SHP77 (cell line): ENCODE data around the gene TCEA2.
"Not testable (repeated sequence)": the region's sequence is repeated elsewhere in the genome, so short reads cannot be mapped to it uniquely, and the experiment has no call there.

Experiments used
- DNase-seq, 2 experiments: peaks; one replicate each; lab custom pipeline; 2025; lab: John Stamatoyannopoulos, UW

TCEA2 gene

DNA sequence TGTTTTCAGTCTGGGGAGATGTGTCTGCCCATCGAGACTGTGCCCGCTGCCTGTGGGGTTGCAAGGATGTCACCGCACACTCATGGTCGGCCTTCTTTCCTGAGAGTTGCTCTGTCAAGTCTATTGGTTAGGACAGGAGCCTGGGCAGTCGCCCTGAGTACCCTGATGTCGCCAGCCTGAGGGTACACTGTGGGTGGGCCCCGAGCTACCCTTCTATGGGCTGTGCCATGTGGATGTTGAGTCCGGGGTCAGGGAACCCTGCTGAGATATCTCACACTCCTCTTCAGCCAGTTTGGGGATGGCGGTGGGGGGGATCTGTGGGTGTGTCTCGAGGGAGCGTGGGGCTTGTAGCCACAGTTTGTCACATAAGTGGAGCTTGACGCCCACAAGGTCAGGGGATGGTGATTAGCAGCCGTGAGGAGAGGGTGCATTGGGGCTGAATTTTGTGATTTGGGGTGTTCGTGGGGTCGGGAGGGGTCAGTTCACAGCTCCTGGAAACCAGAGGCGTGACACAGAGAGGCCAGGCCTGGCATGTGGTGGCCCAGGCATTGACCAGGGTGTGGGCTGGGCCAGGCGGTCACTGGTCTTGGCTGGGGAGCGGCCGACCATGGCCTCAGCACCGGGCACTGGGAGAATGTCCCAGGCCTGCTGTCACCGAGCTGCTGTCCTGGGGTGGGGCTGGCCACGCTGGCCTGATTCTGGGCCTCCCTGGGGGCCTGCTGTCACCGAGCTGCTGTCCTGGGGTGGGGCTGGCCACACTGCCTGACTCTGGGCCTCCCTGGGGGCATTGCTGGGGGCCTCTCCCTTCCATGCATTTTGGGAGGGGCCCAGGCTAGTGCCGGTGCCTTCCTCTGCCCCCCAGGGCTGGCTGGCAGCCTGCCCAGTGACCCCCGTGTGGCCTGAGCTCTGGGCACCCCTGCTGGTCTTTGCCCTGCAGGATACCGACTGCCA, 46.0 kb downstream of the TCEA2 start:
- no peak for DNase-seq

GRCh38 chr20:64109831-64110391, 46.9 kb downstream of the TCEA2 start:
- DNase-seq = no peak

DNA sequence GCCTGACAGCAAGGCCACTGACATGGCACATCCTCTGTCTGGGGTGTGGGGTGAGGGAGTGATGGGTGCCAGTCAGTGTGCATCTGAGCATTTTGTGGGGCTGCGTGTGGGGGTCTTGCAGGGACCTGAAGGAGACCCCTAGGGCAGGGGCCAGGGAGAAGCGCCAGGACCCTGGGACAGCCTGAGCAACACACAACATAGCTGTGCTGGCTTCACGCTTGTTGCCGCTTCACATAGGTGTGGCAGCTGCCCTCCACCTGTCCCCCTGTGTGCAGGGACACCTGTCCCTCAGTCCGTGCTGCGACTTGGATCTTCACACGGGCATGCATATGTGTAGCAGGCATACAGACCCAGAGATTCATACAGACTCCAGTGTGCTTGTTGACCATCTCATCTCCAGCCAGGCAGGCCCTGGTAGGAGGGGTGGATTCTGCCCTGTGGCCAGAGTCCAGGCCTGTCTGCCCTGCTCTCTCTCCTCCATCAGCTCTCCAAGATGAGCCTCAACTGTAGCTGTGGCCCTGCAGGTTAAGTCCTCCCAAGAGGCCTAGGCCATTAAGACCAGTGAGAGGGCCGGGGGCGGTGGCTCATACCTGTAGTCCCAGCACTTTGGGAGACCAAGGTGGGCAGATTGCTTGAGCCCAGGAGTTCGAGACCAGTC, 47.5 kb downstream of the TCEA2 start:
- no peak for DNase-seq

DNA sequence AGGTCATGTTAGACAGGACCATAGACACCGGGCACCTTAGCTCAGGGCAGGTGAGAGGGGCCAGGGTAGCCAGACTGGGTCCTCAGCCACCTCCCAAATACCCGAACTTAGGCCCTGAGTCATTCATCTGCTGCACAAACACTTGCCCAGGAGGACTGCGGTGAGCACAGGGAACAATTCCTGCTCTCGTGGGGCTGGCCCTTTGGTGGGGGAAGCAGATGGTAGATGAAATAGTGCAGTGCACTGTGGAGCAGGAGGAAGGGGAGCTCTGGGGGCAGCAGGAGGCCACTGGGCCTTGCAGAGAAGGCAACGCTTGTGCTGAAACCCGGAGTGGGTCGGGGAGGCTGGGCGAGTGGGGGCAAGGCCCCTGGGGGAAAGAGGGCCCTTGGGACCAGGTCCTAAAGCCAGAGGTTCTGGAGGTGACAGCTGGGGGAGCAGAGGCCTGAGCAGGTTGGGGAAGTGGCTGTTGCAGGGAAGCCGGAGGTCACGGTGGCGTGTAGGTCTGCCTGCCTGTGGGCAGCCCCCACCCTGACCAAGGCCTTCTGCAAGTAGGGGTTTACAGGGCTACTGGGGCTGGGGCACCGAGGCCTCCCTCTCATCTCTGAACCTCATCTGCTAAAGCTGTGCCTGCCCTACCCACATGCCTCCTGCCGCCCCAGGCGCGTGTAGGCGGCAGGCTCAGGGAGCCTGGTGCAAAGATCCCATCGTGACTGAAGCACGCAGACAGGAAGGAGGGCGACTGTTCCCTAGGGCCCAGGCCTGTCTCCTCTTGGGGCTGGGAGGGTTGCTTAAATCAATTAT, 49.0 kb downstream of the TCEA2 start:
- DNase-seq = no peak

DNA sequence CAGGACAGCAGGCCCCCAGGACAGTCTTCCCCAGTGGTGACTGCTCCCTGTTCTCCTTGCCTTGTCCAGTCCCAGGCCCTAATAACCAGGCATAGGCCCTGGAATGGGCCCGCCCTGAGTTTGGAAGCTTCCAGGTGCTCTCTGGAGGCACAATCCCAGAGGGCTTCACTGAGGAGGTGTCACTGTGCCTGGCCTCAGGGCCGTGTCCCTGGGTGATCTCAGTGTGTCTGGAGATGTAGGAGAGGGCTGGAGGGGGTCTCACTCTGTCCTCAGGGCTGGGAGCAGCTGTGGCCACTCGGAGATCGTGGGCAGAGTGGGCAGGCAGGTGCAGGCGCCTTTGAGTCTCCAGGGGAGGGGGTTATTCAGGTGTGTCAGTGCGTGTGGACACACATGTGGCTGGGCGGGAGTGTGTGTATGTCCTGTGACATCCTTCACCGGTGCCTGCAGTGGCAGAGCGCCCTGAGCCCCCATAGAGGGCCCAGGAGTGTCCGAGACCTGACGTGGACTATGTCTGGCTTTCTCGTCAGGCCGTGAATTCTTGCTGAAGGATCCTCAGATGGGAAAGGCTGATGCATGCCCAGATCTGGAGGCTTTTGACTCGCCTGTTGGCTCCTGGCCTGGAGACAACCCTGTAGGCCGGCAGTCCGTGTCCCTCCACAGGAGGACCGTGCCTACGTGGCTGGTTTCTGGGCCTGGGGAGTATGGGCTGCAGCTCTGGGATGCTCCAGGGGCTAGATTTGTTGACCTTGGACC, 49.9 kb downstream of the TCEA2 start:
- DNase-seq = no peak

GRCh38 chr20:64113444-64113775, 50.4 kb downstream of the TCEA2 start:
- no peak for DNase-seq

- DNase-seq = peak in 1 of 2 experiments; percentile 39
These were observed 50.9 kb downstream of the TCEA2 start for GRCh38 chr20:64113796-64114355.

GRCh38 chr20:64114356-64114971, 51.5 kb downstream of the TCEA2 start:
- no peak for DNase-seq

DNA sequence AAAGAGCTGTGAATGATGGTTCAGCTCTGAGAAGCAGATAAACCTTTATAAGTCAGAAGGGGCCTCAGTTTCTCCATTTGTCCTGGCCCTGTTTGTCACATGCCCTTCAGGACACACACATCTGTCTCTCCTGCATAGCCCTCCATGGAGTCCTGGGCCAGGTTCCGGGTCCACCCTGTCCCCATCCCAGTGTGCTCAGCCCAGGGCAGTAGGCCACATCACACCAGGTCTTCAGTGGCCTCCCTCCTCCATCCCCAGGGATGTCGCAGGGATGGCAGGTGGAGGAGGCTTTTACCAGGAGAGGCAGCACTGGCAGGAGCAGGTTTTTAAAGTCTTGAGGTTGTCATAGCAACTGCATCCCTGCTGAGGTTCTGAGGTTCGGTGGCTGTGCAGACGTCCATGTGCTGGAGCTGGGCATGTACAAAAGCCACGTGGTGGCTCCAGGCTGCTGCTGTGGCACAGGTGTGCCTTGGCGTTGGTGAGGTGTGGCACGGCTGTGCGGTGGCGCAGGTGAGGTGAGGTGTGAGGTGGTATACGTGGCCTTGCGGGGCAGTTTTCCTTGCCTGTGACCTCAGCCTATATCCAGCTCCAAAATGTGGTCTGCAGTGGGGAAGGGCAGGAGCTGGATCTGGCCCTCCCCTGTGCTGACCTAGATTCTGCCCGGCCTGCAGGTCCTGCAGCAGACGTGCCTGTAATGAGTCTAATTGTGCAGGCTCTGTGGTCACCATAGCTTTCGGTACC, 52.3 kb downstream of the TCEA2 start:
- no peak for DNase-seq

DNA sequence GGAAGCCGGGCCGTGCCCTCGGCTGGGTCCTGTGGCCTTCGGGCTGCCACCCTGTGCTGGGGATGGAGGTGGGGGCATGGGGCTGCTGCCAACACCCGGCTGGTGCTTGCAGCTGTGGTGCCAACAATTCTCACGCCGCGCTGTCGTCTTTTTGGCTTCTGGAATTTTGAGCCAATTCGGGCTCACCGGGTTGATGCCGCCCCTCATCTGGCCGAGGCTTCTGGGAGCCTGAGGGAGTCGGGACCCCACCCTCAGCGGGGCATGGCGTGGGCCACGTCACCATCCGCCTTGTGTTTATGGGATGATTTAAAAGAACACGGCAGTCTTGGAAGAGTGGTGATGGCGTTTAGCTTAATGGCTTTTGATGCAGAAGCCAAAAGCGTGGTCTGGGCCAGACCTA, 53.0 kb downstream of the TCEA2 start:
- DNase-seq = no peak

- no peak for DNase-seq
These were observed 53.8 kb downstream of the TCEA2 start for GRCh38 chr20:64116541-64117431.

DNA sequence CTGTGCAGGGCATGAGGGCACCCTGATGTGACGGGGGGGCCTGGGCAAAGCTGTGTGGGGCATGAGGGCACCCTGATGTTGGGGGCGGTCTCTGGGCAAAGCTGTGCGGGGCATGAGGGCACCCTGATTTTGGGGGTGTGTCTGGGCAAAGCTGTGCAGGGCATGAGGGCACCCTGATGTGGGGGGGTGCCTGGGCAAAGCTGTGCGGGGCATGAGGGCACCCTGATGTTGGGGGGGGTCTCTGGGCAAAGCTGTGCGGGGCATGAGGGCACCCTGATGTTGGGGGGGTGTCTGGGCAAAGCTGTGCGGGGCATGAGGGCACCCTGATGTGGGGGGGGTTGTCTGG, 54.4 kb downstream of the TCEA2 start:
- DNase-seq = not testable (repeated sequence)

- no peak for DNase-seq
These were observed 56.3 kb downstream of the TCEA2 start for GRCh38 chr20:64119301-64119680.

GRCh38 chr20:64119681-64120341, 56.8 kb downstream of the TCEA2 start:
- DNase-seq = no peak

GRCh38 chr20:64121586-64121985, 58.6 kb downstream of the TCEA2 start:
- DNase-seq = no peak
